Skeletal muscle tissue (tissue), 4 donors: Measurements from ENCODE around the gene NFATC1. TPM values are rescaled to one million over a fixed set of nuclear protein-coding genes. Genes with fewer than 3 reads are reported as not detected.

Experiments
- H3K27ac ChIP-seq: one replicate; pipeline ENCODE4 v1.7.0; 2013; ENCODE audit warnings: mild to moderate bottlenecking, low read depth, low read length, inconsistent platforms
- H3K27me3 ChIP-seq, 3 donors: one replicate each; pipeline ENCODE4 v1.7.0; 2013; ENCODE audit warnings: low read length in 3 of 3; ENCODE audit not compliant: control insufficient read depth in 3 of 3, insufficient read depth in 3 of 3
- H3K36me3 ChIP-seq, 3 donors: one replicate each; pipeline ENCODE4 v1.7.0; 2013; ENCODE audit warnings: low read length in 3 of 3; ENCODE audit not compliant: control insufficient read depth in 3 of 3, insufficient read depth in 3 of 3
- H3K4me1 ChIP-seq, 3 donors: one replicate each; pipeline ENCODE4 v1.7.0; 2013; ENCODE audit warnings: low read length in 3 of 3, mild to moderate bottlenecking in 3 of 3; ENCODE audit not compliant: control insufficient read depth in 3 of 3, insufficient read depth in 3 of 3
- H3K4me3 ChIP-seq, 3 donors: one replicate each; pipeline ENCODE4 v1.7.0; 2013; ENCODE audit warnings: low read length in 3 of 3
- H3K9ac ChIP-seq, 3 donors: one replicate each; pipeline ENCODE4 v1.7.0; 2013; ENCODE audit warnings: low read length in 3 of 3, mild to moderate bottlenecking in 3 of 3, moderate library complexity in 2 of 3, low read depth in 1 of 3
- H3K9me3 ChIP-seq, 3 donors: one replicate each; pipeline ENCODE4 v1.7.0; 2013; ENCODE audit warnings: low read length in 3 of 3; ENCODE audit not compliant: control insufficient read depth in 3 of 3
- total RNA-seq: library from RNA; depleted of rRNA; stranded (reverse); fragments of >200 nt; gene quantifications from one replicate; pipeline ENCODE4 v1.2.3, GENCODE V29; 2014
- donor health status: Osteomylitis.

The NFATC1 gene
- total RNA-seq, 1 donor from 2014 or later = 10.4 TPM

- Histone ChIP-seq H3K9ac (no peak overlapping the region), H3K9me3 (no peaks in the 10 kb centered on the region), H3K4me1 (peaks cover 3 to 9% (median 8%) of the 10 kb centered on the region in 3 donors), H3K27ac (no peak overlapping the region), H3K36me3 (peaks cover 18 to 40% (median 26%) of the 10 kb centered on the region in 3 donors), H3K4me3 (no peak overlapping the region), H3K27me3 (no peaks in the 10 kb centered on the region)
Observed at GRCh38 chr18:79491081-79491551, 95.4 kb downstream of the NFATC1 start.

- Histone ChIP-seq H3K4me1 (peaks cover 0 to 5% (median 3%) of the 10 kb centered on the region in 3 donors), H3K4me3 (no peak overlapping the region), H3K36me3 (peaks cover 13 to 27% (median 14%) of the 10 kb centered on the region in 3 donors), H3K27ac (no peak overlapping the region), H3K27me3 (no peaks in the 10 kb centered on the region), H3K9ac (no peak overlapping the region), H3K9me3 (no peaks in the 10 kb centered on the region)
Observed at GRCh38 chr18:79493211-79493800, 97.6 kb downstream of the NFATC1 start.

GRCh38 chr18:79493801-79494211, 98.1 kb downstream of the NFATC1 start:
- H3K27me3 ChIP-seq = no peaks in the 10 kb centered on the region
- H3K4me1 ChIP-seq = peaks cover 0 to 5% (median 3%) of the 10 kb centered on the region in 3 donors
- no peak overlapping the region for H3K27ac ChIP-seq
- no peak overlapping the region for H3K4me3 ChIP-seq
- no peak overlapping the region for H3K9ac ChIP-seq
- H3K9me3 ChIP-seq = no peaks in the 10 kb centered on the region
- peaks cover 10 to 23% (median 11%) of the 10 kb centered on the region in 3 donors for H3K36me3 ChIP-seq

GRCh38 chr18:79494936-79495335, 99.2 kb downstream of the NFATC1 start:
- H3K9me3 ChIP-seq = no peaks in the 10 kb centered on the region
- H3K27ac ChIP-seq = no peak overlapping the region
- peaks cover 0 to 5% (median 3%) of the 10 kb centered on the region in 3 donors for H3K4me1 ChIP-seq
- H3K4me3 ChIP-seq = no peak overlapping the region
- no peaks in the 10 kb centered on the region for H3K27me3 ChIP-seq
- H3K9ac ChIP-seq = no peak overlapping the region
- peaks cover 4 to 16% (median 10%) of the 10 kb centered on the region in 3 donors for H3K36me3 ChIP-seq

- Histone ChIP-seq H3K4me1 (peaks cover 0 to 5% (median 3%) of the 10 kb centered on the region in 3 donors), H3K9me3 (no peaks in the 10 kb centered on the region), H3K4me3 (no peak overlapping the region)
Observed at GRCh38 chr18:79495591-79496071, 99.9 kb downstream of the NFATC1 start.

GRCh38 chr18:79496237-79496977, 100.7 kb downstream of the NFATC1 start:
- Histone ChIP-seq H3K4me3 (no peak overlapping the region), H3K27me3 (no peaks in the 10 kb centered on the region), H3K9ac (no peak overlapping the region), H3K4me1 (peaks cover 0 to 5% (median 3%) of the 10 kb centered on the region in 3 donors), H3K27ac (no peak overlapping the region), H3K9me3 (no peaks in the 10 kb centered on the region), H3K36me3 (peaks cover 0 to 10% (median 9%) of the 10 kb centered on the region in 3 donors)

More at GRCh38 chr18:79495591-79496071, 99.9 kb downstream of the NFATC1 start:
- Histone ChIP-seq H3K27ac (no peak overlapping the region), H3K27me3 (no peaks in the 10 kb centered on the region), H3K9ac (no peak overlapping the region), H3K36me3 (peaks cover 2 to 12% (median 10%) of the 10 kb centered on the region in 3 donors)

GRCh38 chr18:79496978-79497637, 101.4 kb downstream of the NFATC1 start:
- H3K27me3 ChIP-seq = no peaks in the 10 kb centered on the region
- H3K9ac ChIP-seq = no peak overlapping the region
- H3K4me3 ChIP-seq = no peak overlapping the region
- no peak overlapping the region for H3K27ac ChIP-seq
- H3K9me3 ChIP-seq = no peaks in the 10 kb centered on the region
- H3K36me3 ChIP-seq = peaks cover 0 to 10% (median 8%) of the 10 kb centered on the region in 3 donors
- H3K4me1 ChIP-seq = peaks cover 0 to 5% (median 3%) of the 10 kb centered on the region in 3 donors

- peaks cover 0 to 7% (median 3%) of the 10 kb centered on the region in 3 donors for H3K4me1 ChIP-seq
- H3K27ac ChIP-seq = no peak overlapping the region
- no peak overlapping the region for H3K4me3 ChIP-seq
- H3K27me3 ChIP-seq = no peaks in the 10 kb centered on the region
- no peaks in the 10 kb centered on the region for H3K9me3 ChIP-seq
- peaks cover 0 to 10% (median 7%) of the 10 kb centered on the region in 3 donors for H3K36me3 ChIP-seq
- H3K9ac ChIP-seq = no peak overlapping the region
Observed at GRCh38 chr18:79497638-79498081, 101.9 kb downstream of the NFATC1 start.

- Histone ChIP-seq H3K36me3 (peaks cover under 1 to 10% (median 5%) of the 10 kb centered on the region in 3 donors), H3K9me3 (no peaks in the 10 kb centered on the region), H3K27me3 (no peaks in the 10 kb centered on the region), H3K9ac (no peak overlapping the region), H3K4me3 (no peak overlapping the region), H3K4me1 (peaks cover 0 to 8% (median 3%) of the 10 kb centered on the region in 3 donors), H3K27ac (no peak overlapping the region)
Observed at GRCh38 chr18:79498662-79499061, 102.9 kb downstream of the NFATC1 start.
